Right forelimb (tissue), 1 donor: ENCODE data around the gene TAF1A.

ENCODE experiments used
- DNase-seq: peaks from one replicate; pipeline ENCODE4 v3.0.0-alpha.2; 2018

TAF1A gene

GRCh38 chr1:222594789-222595188 lies 5.1 kb upstream of the TAF1A start:
- no peak for DNase-seq

GRCh38 chr1:222592171-222592570 lies 2.4 kb upstream of the TAF1A start:
- no peak for DNase-seq

- no peak for DNase-seq
Observed at GRCh38 chr1:222588135-222588534, 1.6 kb downstream of the TAF1A start.

- DNase-seq, result no peak
Observed at GRCh38 chr1:222586842-222587241, 2.9 kb downstream of the TAF1A start.

- no peak for DNase-seq
Observed at GRCh38 chr1:222583079-222583478, 6.7 kb downstream of the TAF1A start.

GRCh38 chr1:222582099-222582774 lies 7.5 kb downstream of the TAF1A start:
- no peak for DNase-seq

- no peak for DNase-seq
Observed at GRCh38 chr1:222579316-222579715, 10.4 kb downstream of the TAF1A start.

- no peak for DNase-seq
Observed at GRCh38 chr1:222570837-222571236, 18.9 kb downstream of the TAF1A start.

GRCh38 chr1:222561656-222562055 lies 28.1 kb downstream of the TAF1A start:
- DNase-seq, result no peak

GRCh38 chr1:222557574-222557973 lies 32.2 kb downstream of the TAF1A start:
- no peak for DNase-seq

- DNase-seq, result no peak
Observed at GRCh38 chr1:222557148-222557547, 32.6 kb downstream of the TAF1A start.

GRCh38 chr1:222555992-222556615 lies 33.6 kb downstream of the TAF1A start:
- no peak for DNase-seq

GRCh38 chr1:222554177-222554576 lies 35.6 kb downstream of the TAF1A start:
- DNase-seq, result no peak

- no peak for DNase-seq
Observed at GRCh38 chr1:222552882-222553281, 36.9 kb downstream of the TAF1A start.

- no peak for DNase-seq
Observed at GRCh38 chr1:222547944-222548671, 41.6 kb downstream of the TAF1A start, which contains the start of gene HHIPL2. HHIPL2 (minus strand) TSS chr1:222548104; CDS start chr1:222548044, 60 bp downstream.

GRCh38 chr1:222547260-222547614 lies 42.5 kb downstream of the TAF1A start:
- no peak for DNase-seq

GRCh38 chr1:222546548-222547259 lies 43.0 kb downstream of the TAF1A start:
- no peak for DNase-seq

GRCh38 chr1:222546091-222546490 lies 43.6 kb downstream of the TAF1A start:
- DNase-seq, result no peak

- DNase-seq, result no peak
Observed at GRCh38 chr1:222543817-222544216, 45.9 kb downstream of the TAF1A start.

GRCh38 chr1:222540598-222540995 lies 49.1 kb downstream of the TAF1A start:
- DNase-seq, result no peak

- DNase-seq, result no peak
Observed at GRCh38 chr1:222539951-222540597, 49.7 kb downstream of the TAF1A start.

- DNase-seq, result no peak
Observed at GRCh38 chr1:222535455-222535854, 54.3 kb downstream of the TAF1A start.

GRCh38 chr1:222530852-222531251 lies 58.9 kb downstream of the TAF1A start:
- no peak for DNase-seq
